ENCODE results near the gene TMEM273.

Gene TMEM273

DNA sequence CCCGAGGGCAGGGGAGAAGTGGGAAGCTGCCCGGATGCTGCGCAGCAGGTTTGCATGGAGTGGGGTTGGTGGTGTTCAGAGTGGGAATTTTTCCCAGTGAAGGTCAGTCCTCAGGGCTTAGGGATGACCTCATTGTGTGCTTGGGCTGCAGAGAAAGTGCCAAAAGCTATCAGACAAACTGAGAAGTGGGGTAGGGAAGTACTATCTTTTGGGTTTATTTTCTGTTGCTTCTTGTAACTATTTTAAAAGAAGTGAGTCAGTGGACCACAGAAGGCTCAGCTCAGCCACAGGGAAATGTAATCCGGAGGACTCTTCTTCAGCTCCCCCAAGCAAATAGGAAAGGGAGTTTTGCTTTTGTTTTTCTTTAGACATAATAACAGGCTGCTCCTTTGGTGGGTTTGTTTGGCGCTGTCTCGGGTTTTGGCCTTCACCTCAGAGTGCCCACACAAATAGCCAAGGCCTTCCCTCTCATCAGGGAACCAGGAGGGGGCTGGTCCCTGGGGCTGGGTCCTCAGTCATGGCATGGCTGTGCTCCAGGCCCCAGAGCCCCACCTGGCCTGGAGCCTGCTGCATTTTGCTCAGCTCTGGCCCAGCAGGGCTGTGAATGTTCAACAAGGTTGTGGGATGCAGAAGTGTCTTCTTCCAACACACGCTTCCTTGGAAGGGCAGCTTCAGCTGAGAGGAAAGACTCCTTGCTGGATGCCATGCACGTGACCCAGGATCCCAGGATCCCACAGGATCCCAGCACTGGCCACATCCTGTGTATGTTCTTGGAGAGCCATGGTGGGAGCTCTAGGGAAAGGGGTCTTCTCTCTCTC, 49.0 kb downstream of the TMEM273 start:
- no peak for DNase-seq

DNA sequence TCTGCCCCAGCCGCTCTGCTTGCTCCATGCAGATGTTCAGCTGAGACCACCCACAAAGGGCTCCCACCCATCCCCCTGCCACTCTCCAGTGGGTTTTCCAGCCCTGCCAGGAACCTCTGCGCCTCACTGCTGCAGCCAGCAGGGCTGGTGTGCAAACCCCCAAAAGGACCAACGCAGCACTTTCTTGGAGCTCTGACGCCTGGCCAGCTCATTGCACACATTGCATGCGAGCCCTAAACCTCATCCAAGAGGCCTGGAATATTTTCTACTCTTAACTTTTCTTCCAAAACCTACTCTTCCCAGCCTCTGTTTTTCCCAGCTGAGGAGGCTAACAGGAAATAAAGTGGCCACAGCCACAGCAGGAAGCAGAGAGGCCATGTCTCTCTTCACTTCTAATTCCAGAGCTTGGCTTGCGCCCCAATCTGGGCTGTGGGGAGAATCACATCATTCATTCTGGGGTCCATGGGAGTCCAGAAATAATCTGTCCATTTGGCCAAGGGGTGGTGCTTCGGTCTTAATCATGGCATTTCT, 49.8 kb downstream of the TMEM273 start:
- no peak for DNase-seq

GRCh38 chr10:49136525-49136924, 51.7 kb downstream of the TMEM273 start:
- no peak for DNase-seq

GRCh38 chr10:49135575-49136313, 52.4 kb downstream of the TMEM273 start:
- DNase-seq: no peak

GRCh38 chr10:49134327-49134726, 53.9 kb downstream of the TMEM273 start:
- DNase-seq: no peak

DNA sequence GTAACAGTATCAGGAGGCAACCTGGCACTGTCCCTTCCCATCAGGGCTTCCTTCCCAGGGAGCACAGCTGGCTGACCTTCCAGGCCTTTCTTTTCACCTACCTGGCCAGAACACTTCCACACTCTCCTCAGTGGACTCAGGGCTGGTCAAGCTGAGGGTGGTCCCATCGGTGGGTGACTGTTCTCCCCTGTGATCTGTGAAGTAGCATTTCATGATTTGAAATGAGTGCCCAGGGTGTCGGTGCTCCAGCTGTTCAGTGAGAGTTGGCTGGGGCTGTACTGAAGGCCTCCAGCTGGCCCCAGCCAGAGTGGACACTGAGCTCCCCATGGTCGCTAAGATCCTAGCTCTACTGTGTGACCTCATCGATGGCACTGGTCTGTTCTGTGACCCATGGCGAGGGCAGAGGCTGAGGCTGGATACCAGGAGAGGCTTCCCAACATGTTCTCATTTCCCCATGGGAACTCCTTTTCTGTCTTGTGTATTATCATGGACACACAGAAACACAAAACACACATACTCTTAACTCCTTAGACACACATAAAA, 54.4 kb downstream of the TMEM273 start, which contains the start of gene FAM170B:
FAM170B (minus strand) TSS at position 316 of the 543 bp plus-strand sequence; CDS start at position 213, 103 bp downstream.
- DNase-seq: no peak

GRCh38 chr10:49132362-49132737, 55.8 kb downstream of the TMEM273 start:
- DNase-seq: no peak

GRCh38 chr10:49131507-49132361, 56.5 kb downstream of the TMEM273 start:
- no peak for DNase-seq

- no peak for DNase-seq
These were observed 58.8 kb downstream of the TMEM273 start for GRCh38 chr10:49129376-49129775.

DNA sequence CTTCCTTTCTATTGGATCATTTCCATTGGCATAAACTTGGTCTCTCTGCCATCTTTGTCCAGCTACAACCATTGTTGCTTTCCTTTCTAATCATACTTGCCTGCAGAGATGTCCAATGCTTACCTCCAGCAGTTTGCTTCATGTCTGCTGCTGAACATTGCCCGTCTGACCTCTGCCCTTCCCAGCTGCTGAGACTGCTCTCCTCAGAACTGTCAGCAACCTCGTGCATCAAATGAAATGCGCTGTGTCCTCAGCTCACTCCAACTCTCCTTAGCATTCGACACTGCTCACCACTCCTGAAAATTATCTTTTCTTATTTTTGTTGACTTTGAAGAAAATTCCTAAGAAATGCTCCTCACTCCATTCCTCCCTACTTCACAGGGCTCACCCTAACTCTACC, 59.3 kb downstream of the TMEM273 start:
- DNase-seq: no peak

- DNase-seq: no peak
These were observed 63.9 kb downstream of the TMEM273 start for GRCh38 chr10:49123981-49124950.

- no peak for DNase-seq
These were observed 67.3 kb downstream of the TMEM273 start for GRCh38 chr10:49120911-49121310.

GRCh38 chr10:49119746-49120145, 68.4 kb downstream of the TMEM273 start:
- DNase-seq: no peak

- no peak for DNase-seq
These were observed 69.6 kb downstream of the TMEM273 start for GRCh38 chr10:49118430-49119074.

DNA sequence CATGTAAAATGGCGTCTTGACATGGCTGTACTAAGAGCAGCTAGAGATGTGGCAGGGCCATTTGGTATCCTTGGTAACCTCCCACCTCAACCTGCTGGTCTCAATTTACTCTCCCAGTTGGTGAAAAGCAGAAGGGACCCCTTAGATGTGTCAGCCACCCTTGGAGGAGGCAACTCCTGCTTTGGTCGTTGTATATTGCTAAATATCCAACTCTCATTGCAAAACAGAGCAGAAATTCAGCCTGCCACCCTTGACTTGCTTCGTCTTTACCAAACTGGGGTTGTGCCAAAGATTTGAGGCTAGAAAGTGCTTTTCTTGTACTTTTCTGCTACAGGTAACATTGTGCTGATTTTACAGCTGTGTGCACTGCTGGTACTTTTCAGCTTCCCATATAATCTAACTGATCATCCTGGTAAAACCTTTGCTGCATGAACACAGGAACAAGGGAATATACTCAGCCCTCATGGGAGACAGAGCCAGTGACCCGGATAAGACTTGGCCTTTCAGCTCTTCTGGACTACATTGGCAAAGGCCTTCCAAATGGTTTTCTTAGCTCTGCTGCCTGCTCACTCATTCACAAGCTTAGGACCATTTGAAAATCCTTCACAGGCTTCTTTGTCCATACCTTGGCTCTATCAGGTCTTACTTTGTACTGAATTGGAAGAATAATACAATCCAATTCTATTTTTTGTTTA, 70.7 kb downstream of the TMEM273 start:
- no peak for DNase-seq

DNA sequence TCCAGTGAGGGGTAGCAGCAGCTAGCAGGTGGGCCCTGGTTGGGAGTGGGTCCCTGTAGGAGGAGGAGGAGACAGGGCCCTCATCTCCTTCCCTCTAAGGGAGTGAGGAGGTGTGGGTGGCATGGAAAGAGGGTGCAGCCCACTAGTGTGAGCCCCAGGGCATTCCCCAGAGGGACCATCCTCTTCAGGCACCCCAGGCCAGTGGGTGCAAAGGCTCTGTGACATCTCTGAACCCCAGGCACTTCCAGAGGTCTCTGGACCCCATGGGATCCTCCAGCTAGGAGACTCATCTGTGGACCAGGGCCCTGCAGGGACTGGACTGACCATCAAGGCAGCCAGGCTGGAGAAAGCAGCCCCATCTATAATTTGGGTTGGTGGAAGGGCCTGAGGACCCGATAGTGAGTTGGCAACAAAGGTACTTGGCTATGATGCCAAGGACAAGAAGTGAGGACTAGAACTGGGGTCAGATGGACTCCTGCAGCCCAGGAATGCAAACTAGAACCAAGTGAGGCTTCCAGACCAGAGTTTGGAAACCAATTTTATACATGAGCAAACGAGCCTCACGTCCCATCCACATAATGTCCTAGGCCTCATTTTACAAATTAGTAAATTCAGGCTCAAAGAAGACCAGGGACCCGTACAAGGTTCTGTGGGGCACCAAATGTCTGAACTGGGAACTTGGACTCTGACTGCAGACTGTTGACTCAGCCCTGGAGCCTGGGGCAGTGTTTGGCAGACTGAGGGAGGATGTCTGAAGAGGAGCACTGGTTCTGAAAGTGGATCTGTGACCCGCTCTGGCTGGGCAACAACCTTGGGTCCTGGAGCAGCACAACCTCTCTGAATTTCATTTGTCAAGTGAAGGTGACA, 71.4 kb downstream of the TMEM273 start:
- DNase-seq: no peak

DNA sequence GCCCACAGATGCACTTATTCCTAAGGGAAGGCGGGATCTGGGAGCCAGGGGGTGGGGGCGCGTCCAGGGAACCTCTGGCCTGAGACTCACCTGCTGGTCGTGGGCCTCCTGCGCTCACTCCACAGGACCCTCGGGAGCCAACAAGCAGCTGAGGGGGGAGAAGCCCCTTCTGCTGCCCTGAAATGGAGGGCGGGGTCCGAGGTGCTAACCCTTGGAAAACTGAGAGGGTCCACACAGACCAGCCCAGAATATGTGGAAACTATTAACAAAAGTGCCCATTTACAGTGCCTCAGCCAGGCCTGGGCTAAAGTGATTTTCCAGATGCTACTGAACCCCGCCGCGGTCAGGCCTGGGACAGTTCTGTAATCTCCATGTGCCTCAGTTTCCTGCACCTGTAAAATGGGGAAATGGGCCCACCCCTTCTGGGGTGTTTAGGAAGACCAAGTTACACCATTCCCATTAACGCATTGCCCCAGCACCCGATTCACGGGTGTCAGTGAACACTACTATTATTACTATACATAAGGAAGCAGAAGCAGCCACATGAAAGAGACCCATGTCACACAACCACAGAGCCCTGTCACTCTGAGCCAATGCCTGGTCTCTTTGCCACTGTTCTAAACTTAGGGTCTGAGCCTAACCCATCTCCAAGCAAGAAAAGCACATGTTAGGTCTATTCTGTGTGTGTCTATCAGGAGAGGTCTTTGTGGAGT, 72.2 kb downstream of the TMEM273 start:
- no peak for DNase-seq

- no peak for DNase-seq
These were observed 73.0 kb downstream of the TMEM273 start, which contains the start of gene VSTM4 for GRCh38 chr10:49115015-49115795. TSS of gene VSTM4 (minus strand) at chr10:49115522. CDS start at chr10:49115485, 37 bp downstream.
